Raji (cell line): Measurements from ENCODE around the gene TMEM39B.

ENCODE experiments used
- POLR2A ChIP-seq: IDR thresholded peaks from 2 replicates; pipeline ENCODE4 v1.6.1; 2011; ENCODE audit warnings: low read depth, low read length, control low read depth; ENCODE audit not compliant: insufficient read depth

The TMEM39B gene

GRCh38 chr1:32127409-32128198, 54.9 kb downstream of the TMEM39B start:
- TF ChIP-seq POLR2A, result no peak

GRCh38 chr1:32128479-32128878, 55.7 kb downstream of the TMEM39B start:
- no peak for TF ChIP-seq POLR2A

- TF ChIP-seq POLR2A, result no peak
Observed at GRCh38 chr1:32128964-32129363, 56.2 kb downstream of the TMEM39B start.

GRCh38 chr1:32137111-32137510, 64.4 kb downstream of the TMEM39B start:
- TF ChIP-seq POLR2A, result no peak

GRCh38 chr1:32138965-32139364, 66.2 kb downstream of the TMEM39B start:
- no peak for TF ChIP-seq POLR2A

GRCh38 chr1:32142446-32143301, 69.9 kb downstream of the TMEM39B start:
- no peak for TF ChIP-seq POLR2A

- no peak for TF ChIP-seq POLR2A
Observed at GRCh38 chr1:32144033-32144432, 71.3 kb downstream of the TMEM39B start.

GRCh38 chr1:32150847-32151246, 78.1 kb downstream of the TMEM39B start:
- TF ChIP-seq POLR2A, result no peak

- no peak for TF ChIP-seq POLR2A
Observed at GRCh38 chr1:32151319-32151787, 78.6 kb downstream of the TMEM39B start.
